GM19324 (cell line): ENCODE measurements around the gene POMZP3.
"Not testable (repeated sequence)": the region's sequence is repeated elsewhere in the genome, so short reads cannot be mapped to it uniquely, and the experiment has no call there.

ENCODE experiments used
- ATAC-seq: cut with Tn5 transposase; IDR thresholded peaks from one replicate; pipeline ENCODE4 v1.9.1; 2021; ENCODE audit warnings: mild to moderate bottlenecking, moderate library complexity; ENCODE audit not compliant: unreplicated experiment, low FRiP score

The POMZP3 gene

DNA sequence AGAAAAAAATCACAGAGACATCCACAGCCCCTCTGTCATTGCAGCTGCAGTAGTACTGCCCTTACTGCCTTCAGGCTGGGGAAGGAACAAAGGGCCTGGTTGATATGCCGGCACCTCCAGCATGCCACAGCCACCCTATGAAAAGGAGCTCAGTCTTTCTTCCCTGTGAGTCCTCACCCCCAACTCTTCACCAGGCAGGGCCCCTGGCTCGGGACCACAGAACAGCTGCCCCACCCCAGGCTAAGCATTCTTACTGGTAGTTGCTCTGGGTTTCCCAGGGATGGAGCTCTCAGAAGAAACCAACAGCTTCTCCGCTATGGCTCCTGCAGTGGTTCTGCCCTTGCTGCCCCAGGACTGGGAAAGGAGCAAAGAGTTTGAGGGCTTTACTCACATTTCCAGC, 36.0 kb downstream of the POMZP3 start:
- ATAC-seq = not testable (repeated sequence)

- not testable (repeated sequence) for ATAC-seq
Measured at GRCh38 chr7:76588586-76588985, 38.5 kb downstream of the POMZP3 start.

DNA sequence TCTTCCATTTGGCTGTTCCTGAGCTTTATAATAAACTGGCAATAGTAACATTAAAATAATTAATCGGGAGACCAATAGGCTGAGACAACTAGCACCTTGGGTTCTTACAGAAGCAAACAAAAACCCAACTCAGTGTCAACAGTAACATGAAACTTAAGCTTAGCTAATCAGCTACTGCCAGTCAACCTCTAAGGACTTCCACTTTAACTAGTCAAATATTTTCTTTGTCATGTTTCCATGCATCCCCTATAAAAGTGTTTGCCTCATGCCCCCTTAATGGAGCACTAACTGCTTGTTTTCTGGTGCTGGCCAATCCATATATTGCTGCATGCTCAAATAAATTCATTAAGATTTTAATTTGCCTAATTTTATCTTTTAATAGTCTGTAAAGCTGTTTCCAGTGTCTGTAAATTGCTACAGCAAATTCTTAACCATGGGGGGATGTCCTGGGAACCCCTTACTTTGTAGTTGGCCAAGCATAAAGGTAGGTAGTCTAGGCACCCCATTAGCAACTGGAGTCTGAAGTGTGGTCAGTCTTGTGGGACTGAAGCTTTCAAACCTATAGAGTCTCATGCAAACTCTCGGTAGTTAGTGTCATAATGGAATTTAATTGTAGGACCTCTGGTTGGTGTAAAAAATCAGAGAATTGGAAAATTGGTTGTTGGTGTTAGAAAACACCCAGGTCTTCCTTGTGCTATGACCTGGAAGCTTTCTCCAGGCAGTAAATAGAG, 40.3 kb downstream of the POMZP3 start:
- not testable (repeated sequence) for ATAC-seq

- not testable (repeated sequence) for ATAC-seq
Measured at GRCh38 chr7:76583636-76584281, 43.3 kb downstream of the POMZP3 start.

DNA sequence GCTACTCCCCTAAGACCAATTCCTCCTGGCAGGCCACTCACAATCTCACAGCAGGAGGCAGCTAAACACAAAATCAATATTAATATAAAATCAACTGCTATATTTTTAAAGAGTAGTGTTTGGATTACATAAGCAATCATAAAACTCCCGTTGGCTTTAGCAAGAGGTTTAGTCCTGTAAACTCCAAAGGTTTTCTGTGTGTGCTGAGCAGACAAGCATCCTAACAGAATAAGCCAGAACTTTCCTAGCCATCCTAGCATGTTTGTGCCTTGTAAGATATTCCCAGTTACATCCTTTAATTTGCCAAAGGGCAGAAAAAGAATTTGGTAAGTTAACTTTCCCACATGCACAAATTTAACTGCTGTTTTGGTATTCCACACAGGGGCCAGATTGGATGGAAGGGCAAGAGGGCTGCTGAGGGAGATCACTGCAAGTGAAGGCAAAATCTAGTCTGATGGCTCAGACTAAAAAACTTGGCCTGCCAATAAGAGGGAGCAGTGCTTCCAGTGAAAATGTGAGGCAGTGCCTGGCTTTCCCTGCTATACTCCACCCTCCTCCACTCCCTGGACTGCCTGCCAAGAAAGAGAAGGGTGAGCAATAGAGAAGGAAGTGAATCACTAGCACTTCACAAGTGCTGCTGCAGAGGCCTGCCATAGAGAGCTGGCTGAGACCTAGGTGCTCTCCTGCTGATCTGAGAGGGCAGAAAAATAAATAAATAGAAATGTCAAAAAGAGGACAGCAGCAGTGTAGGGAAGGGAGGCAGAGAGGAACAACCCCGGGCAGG, 44.0 kb downstream of the POMZP3 start:
- ATAC-seq = not testable (repeated sequence)

- ATAC-seq = not testable (repeated sequence)
Measured at GRCh38 chr7:76575919-76576655, 51.0 kb downstream of the POMZP3 start.

GRCh38 chr7:76575431-76575830, 51.6 kb downstream of the POMZP3 start:
- not testable (repeated sequence) for ATAC-seq

DNA sequence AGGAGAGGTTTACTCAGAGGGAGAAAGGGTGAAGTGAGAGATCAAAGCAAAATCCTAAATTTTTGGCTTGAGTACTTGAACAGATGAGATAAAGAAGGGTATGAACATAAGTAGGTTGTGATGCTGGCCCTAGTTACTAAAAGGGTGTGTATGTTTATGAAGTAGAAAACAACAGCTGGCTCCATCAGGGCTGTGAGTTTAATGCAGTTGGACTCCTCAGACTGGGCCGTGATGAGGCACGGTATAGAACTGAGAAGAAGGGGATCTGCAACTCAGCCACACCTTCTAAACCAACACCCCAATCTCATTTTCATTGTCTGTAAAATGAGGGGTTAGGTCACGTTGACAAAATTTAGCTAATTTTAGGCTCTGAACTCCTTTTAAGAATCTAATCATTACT, 54.8 kb downstream of the POMZP3 start:
- ATAC-seq = not testable (repeated sequence)

DNA sequence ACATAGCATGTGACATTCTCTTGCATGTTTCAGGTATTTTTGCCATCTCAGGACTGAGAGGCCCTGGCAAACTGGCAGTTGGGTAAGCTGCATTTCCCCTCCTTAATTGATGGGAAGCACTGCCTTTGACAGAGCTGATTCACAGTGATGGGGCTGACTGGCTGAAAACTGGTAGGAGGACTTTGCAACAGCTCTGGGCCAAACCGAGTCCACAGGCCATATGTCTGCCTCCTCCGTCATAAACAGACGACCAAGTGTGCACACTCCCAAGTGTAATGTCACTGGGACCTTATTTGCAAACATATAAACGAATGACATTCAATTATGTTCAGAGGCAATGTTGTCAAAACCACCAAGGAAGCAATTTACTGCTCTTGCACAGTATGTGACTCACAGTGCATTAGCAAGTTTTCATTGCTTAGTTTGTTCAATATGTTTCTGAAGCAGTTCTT, 56.7 kb downstream of the POMZP3 start:
- ATAC-seq = not testable (repeated sequence)

DNA sequence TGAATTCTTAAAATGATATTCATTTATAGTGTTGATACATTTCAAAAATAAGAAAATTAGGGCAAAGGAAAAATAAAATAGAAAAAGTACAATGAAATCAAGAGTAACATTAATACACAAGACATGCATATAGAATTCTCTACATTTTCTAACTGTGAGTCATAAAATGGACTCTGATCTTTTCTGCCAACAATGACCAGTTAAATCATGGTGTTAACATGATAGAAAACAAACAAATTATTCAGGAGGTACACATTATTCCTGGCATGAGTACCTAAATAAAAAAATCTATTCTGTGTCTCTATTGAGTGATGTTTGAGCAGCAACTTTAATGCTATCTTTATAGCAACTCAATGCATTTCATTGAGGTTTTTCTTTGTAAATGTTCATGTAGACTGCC, 58.3 kb downstream of the POMZP3 start:
- ATAC-seq = not testable (repeated sequence)

GRCh38 chr7:76567753-76568152, 59.3 kb downstream of the POMZP3 start:
- ATAC-seq = not testable (repeated sequence)

GRCh38 chr7:76567311-76567710, 59.8 kb downstream of the POMZP3 start:
- ATAC-seq = not testable (repeated sequence)

- ATAC-seq = not testable (repeated sequence)
Measured at GRCh38 chr7:76565001-76565400, 62.1 kb downstream of the POMZP3 start.

GRCh38 chr7:76561342-76561741, 65.7 kb downstream of the POMZP3 start:
- not testable (repeated sequence) for ATAC-seq

DNA sequence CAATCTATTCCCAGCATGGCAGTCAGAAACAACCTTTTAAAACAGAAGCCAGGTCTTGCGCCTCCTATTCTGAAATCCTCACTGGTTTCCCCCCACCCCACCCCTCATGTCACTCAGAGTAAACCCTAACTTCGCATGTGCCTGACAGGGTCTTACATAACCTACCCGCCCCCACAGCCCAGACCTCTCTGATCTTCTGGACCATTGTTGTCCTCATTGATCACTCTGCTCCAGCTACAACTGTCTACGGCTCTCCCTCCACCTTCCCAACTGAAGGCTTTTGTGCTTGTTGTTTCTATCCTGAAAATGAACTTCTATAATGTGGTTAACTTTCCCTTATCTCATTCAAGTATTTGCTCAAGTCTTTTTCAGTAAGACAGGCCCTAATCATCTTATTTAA, 66.9 kb downstream of the POMZP3 start:
- not testable (repeated sequence) for ATAC-seq
